ENCODE data around the gene PTPN1. TPM values are rescaled to one million over a fixed set of nuclear protein-coding genes. Genes with fewer than 3 reads are reported as not detected.

The PTPN1 gene
- total RNA-seq, 1 experiment from 2014 or later, result 118 TPM

GRCh38 chr20:50575865-50576720 is 65.9 kb downstream of the PTPN1 start:
- in situ Hi-C loops (cut with HindIII; ENCODE audit: low pct_unique_long_range_greater_than_20kb, low sequenced_read_pairs), result no loop called here
- peak; percentile 78 for DNase-seq (ENCODE audit: low read depth, low spot score)

- DNase-seq (ENCODE audit: low read depth, low spot score), result no peak
- in situ Hi-C loops (cut with HindIII; ENCODE audit: low pct_unique_long_range_greater_than_20kb, low sequenced_read_pairs), result no loop called here
These were observed 67.2 kb downstream of the PTPN1 start for GRCh38 chr20:50577175-50578018.

GRCh38 chr20:50578061-50578777 is 68.0 kb downstream of the PTPN1 start:
- in situ Hi-C loops (cut with HindIII; ENCODE audit: low pct_unique_long_range_greater_than_20kb, low sequenced_read_pairs), result no loop called here

GRCh38 chr20:50578778-50579165 is 68.6 kb downstream of the PTPN1 start:
- DNase-seq (ENCODE audit: low read depth, low spot score), result no peak
- in situ Hi-C loops (cut with HindIII; ENCODE audit: low pct_unique_long_range_greater_than_20kb, low sequenced_read_pairs), result no loop called here

More at GRCh38 chr20:50578061-50578777, 68.0 kb downstream of the PTPN1 start:
- DNase-seq (ENCODE audit: low read depth, low spot score), result no peak

- in situ Hi-C loops (cut with HindIII; ENCODE audit: low pct_unique_long_range_greater_than_20kb, low sequenced_read_pairs), result no loop called here
These were observed 69.3 kb downstream of the PTPN1 start for GRCh38 chr20:50579511-50579910.

GRCh38 chr20:50580016-50580747 is 70.0 kb downstream of the PTPN1 start:
- peak; percentile 77 for DNase-seq (ENCODE audit: low read depth, low spot score)
- in situ Hi-C loops (cut with HindIII; ENCODE audit: low pct_unique_long_range_greater_than_20kb, low sequenced_read_pairs), result no loop called here

More at GRCh38 chr20:50579511-50579910, 69.3 kb downstream of the PTPN1 start:
- no peak for DNase-seq (ENCODE audit: low read depth, low spot score)

- in situ Hi-C loops (cut with HindIII; ENCODE audit: low pct_unique_long_range_greater_than_20kb, low sequenced_read_pairs), result no loop called here
- no peak for DNase-seq (ENCODE audit: low read depth, low spot score)
These were observed 70.8 kb downstream of the PTPN1 start for GRCh38 chr20:50580842-50581544.

- no peak for DNase-seq (ENCODE audit: low read depth, low spot score)
- in situ Hi-C loops (cut with HindIII; ENCODE audit: low pct_unique_long_range_greater_than_20kb, low sequenced_read_pairs), result no loop called here
These were observed 71.9 kb downstream of the PTPN1 start for GRCh38 chr20:50582092-50582491.

- DNase-seq (ENCODE audit: low read depth, low spot score), result no peak
- in situ Hi-C loops (cut with HindIII; ENCODE audit: low pct_unique_long_range_greater_than_20kb, low sequenced_read_pairs), result no loop called here
These were observed 72.5 kb downstream of the PTPN1 start for GRCh38 chr20:50582591-50583234.

GRCh38 chr20:50583442-50584150 is 73.4 kb downstream of the PTPN1 start:
- in situ Hi-C loops (cut with HindIII; ENCODE audit: low pct_unique_long_range_greater_than_20kb, low sequenced_read_pairs), result no loop called here
- no peak for DNase-seq (ENCODE audit: low read depth, low spot score)

- in situ Hi-C loops (cut with HindIII; ENCODE audit: low pct_unique_long_range_greater_than_20kb, low sequenced_read_pairs), result no loop called here
- no peak for DNase-seq (ENCODE audit: low read depth, low spot score)
These were observed 74.5 kb downstream of the PTPN1 start for GRCh38 chr20:50584687-50585086.

GRCh38 chr20:50585214-50585613 is 75.0 kb downstream of the PTPN1 start:
- DNase-seq (ENCODE audit: low read depth, low spot score), result no peak
- in situ Hi-C loops (cut with HindIII; ENCODE audit: low pct_unique_long_range_greater_than_20kb, low sequenced_read_pairs), result no loop called here

GRCh38 chr20:50585678-50586077 is 75.5 kb downstream of the PTPN1 start:
- DNase-seq (ENCODE audit: low read depth, low spot score), result no peak
- in situ Hi-C loops (cut with HindIII; ENCODE audit: low pct_unique_long_range_greater_than_20kb, low sequenced_read_pairs), result no loop called here

GRCh38 chr20:50586531-50587232 is 76.5 kb downstream of the PTPN1 start:
- DNase-seq (ENCODE audit: low read depth, low spot score), result no peak
- in situ Hi-C loops (cut with HindIII; ENCODE audit: low pct_unique_long_range_greater_than_20kb, low sequenced_read_pairs), result no loop called here

GRCh38 chr20:50587291-50587961 is 77.2 kb downstream of the PTPN1 start:
- in situ Hi-C loops (cut with HindIII; ENCODE audit: low pct_unique_long_range_greater_than_20kb, low sequenced_read_pairs), result no loop called here
- no peak for DNase-seq (ENCODE audit: low read depth, low spot score)

All from SK-MEL-5 (cell line).